H1 (cell line): ENCODE measurements around the gene LNPK.

Experiments used
- EZH2 ChIP-seq: fragments of 200-600 bp; sonication (generic); IDR thresholded peaks from 2 replicates; pipeline ENCODE4 v1.7.1; 2012; ENCODE audit warnings: low read depth, mild to moderate bottlenecking, moderate library complexity, low read length, inconsistent platforms; ENCODE audit not compliant: severe bottlenecking
- SP2 ChIP-seq: IDR thresholded peaks from 2 replicates; pipeline ENCODE4 v1.6.1; 2012; ENCODE audit warnings: mild to moderate bottlenecking, low read length, inconsistent platforms
- ZNF274 ChIP-seq: IDR thresholded peaks from 2 replicates; pipeline ENCODE4 v1.7.0; 2012; ENCODE audit warnings: low read length, borderline replicate concordance; ENCODE audit errors: extremely low read depth
- TF ChIP-seq, protein P1 (sequence below), 3 experiments: IDR thresholded peaks; 1 replicate in 2 of 3; 2 replicates in 1 of 3; pipeline versions ENCODE4 v1.5.1 to v1.6.1; 2011; ENCODE audit warnings: low read length in 3 of 3, mild to moderate bottlenecking in 3 of 3, inconsistent platforms in 2 of 3, low read depth in 1 of 3, moderate library complexity in 1 of 3; ENCODE audit not compliant: insufficient read depth in 1 of 3; ENCODE audit errors: control extremely low read depth in 1 of 3

DNA sequence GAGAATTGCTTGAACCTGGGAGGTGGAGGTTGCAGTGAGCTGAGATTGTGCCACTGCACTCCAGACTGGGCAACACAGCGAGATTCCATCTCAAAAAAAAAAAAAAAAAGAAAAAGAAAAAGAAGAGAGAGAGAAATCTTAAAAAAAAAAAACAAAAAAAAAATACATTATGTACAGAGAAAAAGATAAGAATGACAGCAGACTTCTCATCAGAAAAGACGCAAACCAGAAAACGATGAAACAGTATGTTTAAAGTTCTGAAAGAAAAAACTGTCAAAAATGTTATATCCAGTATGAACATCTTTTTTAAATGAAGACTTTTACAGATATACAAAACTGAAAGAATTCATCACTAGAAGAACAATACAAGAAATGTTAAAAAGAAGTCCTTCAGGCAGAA lies 60.4 kb downstream of the LNPK start:
- TF ChIP-seq EZH2 (no peak), SP2 (no peak), ZNF274 (no peak)
- TF ChIP-seq, protein P1, sequence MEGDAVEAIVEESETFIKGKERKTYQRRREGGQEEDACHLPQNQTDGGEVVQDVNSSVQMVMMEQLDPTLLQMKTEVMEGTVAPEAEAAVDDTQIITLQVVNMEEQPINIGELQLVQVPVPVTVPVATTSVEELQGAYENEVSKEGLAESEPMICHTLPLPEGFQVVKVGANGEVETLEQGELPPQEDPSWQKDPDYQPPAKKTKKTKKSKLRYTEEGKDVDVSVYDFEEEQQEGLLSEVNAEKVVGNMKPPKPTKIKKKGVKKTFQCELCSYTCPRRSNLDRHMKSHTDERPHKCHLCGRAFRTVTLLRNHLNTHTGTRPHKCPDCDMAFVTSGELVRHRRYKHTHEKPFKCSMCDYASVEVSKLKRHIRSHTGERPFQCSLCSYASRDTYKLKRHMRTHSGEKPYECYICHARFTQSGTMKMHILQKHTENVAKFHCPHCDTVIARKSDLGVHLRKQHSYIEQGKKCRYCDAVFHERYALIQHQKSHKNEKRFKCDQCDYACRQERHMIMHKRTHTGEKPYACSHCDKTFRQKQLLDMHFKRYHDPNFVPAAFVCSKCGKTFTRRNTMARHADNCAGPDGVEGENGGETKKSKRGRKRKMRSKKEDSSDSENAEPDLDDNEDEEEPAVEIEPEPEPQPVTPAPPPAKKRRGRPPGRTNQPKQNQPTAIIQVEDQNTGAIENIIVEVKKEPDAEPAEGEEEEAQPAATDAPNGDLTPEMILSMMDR (IDR thresholded peaks at IDR 0.05; ENCODE audit: control extremely low read depth in 1 of 3, insufficient read depth in 1 of 3, low read depth in 1 of 3, low read length in 3 of 3) = no peak
